GM12878 (cell line): Measurements from ENCODE around the gene BAG1. TPM values are rescaled to one million over a fixed set of nuclear protein-coding genes. Genes with fewer than 3 reads are reported as not detected.

ENCODE experiments used
- ATAC-seq: fragments of 200-7000 bp; cut with Tn5 transposase; 3 replicates; pipeline ENCODE4 v1.9.1; 2020; ENCODE audit warnings: mild to moderate bottlenecking, moderate library complexity
- BruUV-seq: library from RNA; stranded (reverse); fragments of 400-500 nt; replicated peaks from 2 replicates; lab custom pipeline; 2021; lab: Mats Ljungman, UMichigan
- CTCF ChIA-PET: fragments of 300-600 bp; sonication (Branson Sonifier 250); formaldehyde crosslinking; extraction: SDS; loops from one replicate; lab custom pipeline; 2021; ENCODE audit warnings: inconsistent platforms; lab: Yijun Ruan, JAX
- POLR2A ChIA-PET: fragments of 350-600 bp; formaldehyde crosslinking; extraction: SDS; loops from one replicate; lab custom pipeline; 2021; ENCODE audit warnings: inconsistent platforms; lab: Charles Lee
- RAD21 ChIA-PET: fragments of 300-600 bp; sonication (Branson Sonifier 250); formaldehyde crosslinking; loops from one replicate; lab custom pipeline; 2023; ENCODE audit warnings: antibody characterized with exemption; ENCODE audit not compliant: unreplicated experiment; lab: Charles Lee
- SMC1A ChIA-PET: fragments of 300-600 bp; sonication (Branson Sonifier 250); formaldehyde crosslinking; loops from one replicate; lab custom pipeline; 2023; ENCODE audit not compliant: unreplicated experiment, uncharacterized antibody; lab: Charles Lee
- DNase-seq: peaks from one replicate; pipeline ENCODE4 v3.0.0-alpha.2; 2011; ENCODE audit warnings: low read depth, low spot score
- FAIRE-seq: peaks from 3 replicates; lab custom pipeline; 2011; peaks lifted over from hg19 to GRCh38; lab: Jason Lieb, UNC
- H2AFZ ChIP-seq: 2 replicates; pipeline ENCODE4 v1.6.0; 2011; ENCODE audit warnings: low read depth, low read length, control low read depth; ENCODE audit not compliant: control insufficient read depth
- H3K27ac ChIP-seq: 2 replicates; pipeline ENCODE4 v1.5.1; 2011; ENCODE audit warnings: control low read depth; ENCODE audit not compliant: control insufficient read depth, insufficient read depth
- H3K27me3 ChIP-seq, 2 experiments: replicated peaks in 1 of 2; 2 replicates each; pipeline versions ENCODE4 v1.6.0 to v1.6.1; 2011; ENCODE audit warnings: low read length in 1 of 2; ENCODE audit not compliant: control insufficient read depth in 2 of 2, insufficient read depth in 2 of 2
- H3K36me3 ChIP-seq, 2 experiments: 2 replicates each; pipeline ENCODE4 v1.5.1; 2011; ENCODE audit warnings: low read length in 1 of 2; ENCODE audit not compliant: control insufficient read depth in 2 of 2, insufficient read depth in 2 of 2
- H3K4me1 ChIP-seq: 2 replicates; pipeline ENCODE4 v1.6.1; 2011; ENCODE audit warnings: mild to moderate bottlenecking, low read length, moderate library complexity, mixed read lengths; ENCODE audit not compliant: control insufficient read depth, insufficient read depth
- H3K4me2 ChIP-seq: 2 replicates; pipeline ENCODE4 v1.6.0; 2011; ENCODE audit warnings: control low read depth; ENCODE audit not compliant: control insufficient read depth, insufficient read depth
- H3K4me3 ChIP-seq: fragments of 200-600 bp; sonication (generic); 2 replicates; pipeline ENCODE4 v1.5.1; 2016
- H3K79me2 ChIP-seq: 2 replicates; pipeline ENCODE4 v1.6.0; 2011; ENCODE audit warnings: low read length; ENCODE audit not compliant: control insufficient read depth, insufficient read depth
- H3K9ac ChIP-seq: 2 replicates; pipeline ENCODE4 v1.8.0; 2011; ENCODE audit warnings: low read length, control low read depth, mixed read lengths; ENCODE audit not compliant: control insufficient read depth, insufficient read depth
- H3K9me3 ChIP-seq: replicated peaks from 3 replicates; pipeline ENCODE4 v1.5.1; 2011; ENCODE audit warnings: mild to moderate bottlenecking, low read length; ENCODE audit not compliant: control insufficient read depth, insufficient read depth
- H4K20me1 ChIP-seq: 2 replicates; pipeline ENCODE4 v1.6.0; 2011; ENCODE audit not compliant: control insufficient read depth, insufficient read depth
- BCL11A ChIP-seq: IDR thresholded peaks from 2 replicates; pipeline ENCODE4 v1.6.1; 2011; ENCODE audit warnings: low read depth, low read length
- CHD2 ChIP-seq: IDR thresholded peaks from 2 replicates; pipeline ENCODE4 v1.6.1; 2011; ENCODE audit warnings: low read depth, low read length, improper control_type of control experiment, borderline replicate concordance
- IKZF1 ChIP-seq: fragments of 450-650 bp; conservative IDR thresholded peaks from 2 replicates; pipeline ENCODE4 v1.6.1; 2017; ENCODE audit warnings: antibody characterized with exemption, mild to moderate bottlenecking
- MYB ChIP-seq: fragments of 150-350 bp; IDR thresholded peaks from 2 replicates; pipeline ENCODE4 v1.6.1; 2014; ENCODE audit warnings: mild to moderate bottlenecking, low read depth, low read length, borderline replicate concordance
- SMAD5 ChIP-seq: IDR thresholded peaks from 2 replicates; pipeline ENCODE4 v1.6.1; 2016; ENCODE audit warnings: antibody characterized with exemption, low read depth
- SPI1 ChIP-seq: IDR thresholded peaks from 2 replicates; pipeline ENCODE4 v1.6.1; 2011; ENCODE audit warnings: low read depth, mild to moderate bottlenecking, low read length, moderate library complexity, borderline replicate concordance; ENCODE audit not compliant: insufficient read depth
- YBX1 ChIP-seq: fragments of 450-650 bp; IDR thresholded peaks from 2 replicates; pipeline ENCODE4 v1.6.1; 2016; ENCODE audit warnings: antibody characterized with exemption
- WGBS: methylation state at CpG from one replicate; pipeline ENCODE4 v1.1.6; 2016; ENCODE audit warnings: low lambda C conversion rate; ENCODE audit not compliant: insufficient replicate concordance, insufficient coverage; ENCODE audit errors: missing lambda C conversion rate; 5-methylcytosine and 5-hydroxymethylcytosine counted together
- in situ Hi-C: fragments of 300-500 bp; cut with MboI; formaldehyde crosslinking; loops from 9 replicates; pipeline ENCODE4 v1.14.3; 2018; ENCODE audit warnings: mixed read lengths
- intact Hi-C: fragments of 100-400 bp; cut with micrococcal nuclease; formaldehyde crosslinking; loops from one replicate; pipeline ENCODE4 v1.14.2; 2022; ENCODE audit not compliant: unreplicated experiment
- polyA plus RNA-seq, 11 experiments: library from polyadenylated mRNA; depleted of rRNA in 4 of 11; unstranded in 6 of 11; stranded (reverse) in 5 of 11; fragments of >200 nt; fragmentation: Nextera tagmentation in 4 of 11; fragmentation: Illumina TruSeq in 1 of 11; extraction: Ambion mirVana in 4 of 11; extraction: Trizol in 1 of 11; gene quantifications; 1 replicate in 1 of 11; 2 replicates in 10 of 11; pipeline versions ENCODE4 v1.2.1 to v1.2.3, GENCODE V29; 2011 to 2016; ENCODE audit warnings: inconsistent platforms in 2 of 11, missing spikeins in 2 of 11, low read depth in 1 of 11
- total RNA-seq, 4 experiments: library from RNA; depleted of rRNA in 3 of 4; stranded (reverse); fragments of >200 nt in 3 of 4; fragmentation: Illumina TruSeq in 1 of 4; extraction: Trizol in 1 of 4; gene quantifications; 2 replicates each; pipeline versions ENCODE4 v1.2.1 to v1.2.3, GENCODE V29; 2013 to 2021

Gene BAG1
- total and polyA plus RNA-seq, 10 of the 15 experiments (the other 5 are each of a cell fraction or from before 2014, with no cell fraction given): 11.6 to 135 (median 68.9) TPM

GRCh38 chr9:33233626-33234342, 30.7 kb downstream of the BAG1 start:
- RAD21 ChIA-PET: interaction anchor here (1.5 kb wide), 1 partner anchor 8 kb away, joined by 7 read pairs; no protein-coding TSS in a partner anchor
- no peak for FAIRE-seq
- H3K36me3 ChIP-seq: no peaks in the 10 kb centered on the region
- no peak overlapping the region for H2AFZ ChIP-seq
- no peaks in the 10 kb centered on the region for H3K9me3 ChIP-seq
- SMC1A ChIA-PET: interaction anchor here (0.9 to 1.3 kb wide), 3 partner anchors 49 to 153 kb away, joined by 3 to 4 read pairs (median 3); no protein-coding TSS in a partner anchor
- CTCF ChIA-PET: interaction anchor here (0.9 to 1.7 kb wide), 2 partner anchors 25 to 74 kb away, joined by 3 to 6 read pairs; no protein-coding TSS in a partner anchor
- TF ChIP-seq CHD2 (no peak), YBX1 (no peak), SMAD5 (no peak), SPI1 (no peak), IKZF1 (no peak), MYB (no peak), BCL11A (no peak)
- TF ChIP-seq, all 136 proteins: peak for 0
- no peaks in the 10 kb centered on the region for H3K79me2 ChIP-seq
- WGBS: 92% methylated on average over 1 of the region's 1 CpG
- no peak for ATAC-seq
- H3K27ac ChIP-seq: no peak overlapping the region
- H3K9ac ChIP-seq: no peak overlapping the region
- no peak overlapping the region for H3K4me2 ChIP-seq
- intact Hi-C loops (no loop called here), in situ Hi-C loops (no loop called here)
- H3K4me1 ChIP-seq: peaks cover 3% of the 10 kb centered on the region; the same call in 1 of the 2 replicates
- no TSS peak for BruUV-seq
- no peak overlapping the region for H3K4me3 ChIP-seq
- POLR2A ChIA-PET: interaction anchor here (0.9 kb wide), 1 partner anchor 31 kb away, joined by 3 read pairs; the partner anchor contains the start of genes BAG1 and CHMP5
- 0 out of 4 replicates have a peak, but pooled peaks cover 0 to 1% of the 10 kb centered on the region in 2 experiments for H3K27me3 ChIP-seq
- no peak for DNase-seq
- no peaks in the 10 kb centered on the region for H4K20me1 ChIP-seq
